ENCODE data around the gene SNX14.
A peak's percentile ranks its signal among the peaks of the same experiment; 100 is the strongest.

Gene SNX14

GRCh38 chr6:85506441-85507093 lies 87.1 kb downstream of the SNX14 start:
- no peak for DNase-seq (ENCODE audit: low read depth in 2 of 3, low spot score in 1 of 3)

GRCh38 chr6:85498596-85499258 lies 94.9 kb downstream of the SNX14 start:
- DNase-seq (ENCODE audit: low read depth in 2 of 3, low spot score in 1 of 3): no peak

GRCh38 chr6:85496856-85497255 lies 96.8 kb downstream of the SNX14 start:
- DNase-seq (ENCODE audit: low read depth in 2 of 3, low spot score in 1 of 3): no peak

- no peak for DNase-seq (ENCODE audit: low read depth in 2 of 3, low spot score in 1 of 3)
Observed at GRCh38 chr6:85496009-85496579, 97.6 kb downstream of the SNX14 start.

GRCh38 chr6:85494547-85495536 lies 98.8 kb downstream of the SNX14 start:
- DNase-seq (ENCODE audit: low read depth in 2 of 3, low spot score in 1 of 3): no peak

GRCh38 chr6:85493389-85493788 lies 100.3 kb downstream of the SNX14 start:
- DNase-seq (ENCODE audit: low read depth in 2 of 3, low spot score in 1 of 3): no peak

- no peak for DNase-seq (ENCODE audit: low read depth in 2 of 3, low spot score in 1 of 3)
Observed at GRCh38 chr6:85490516-85491248, 103.0 kb downstream of the SNX14 start.

GRCh38 chr6:85484948-85485347 lies 108.7 kb downstream of the SNX14 start:
- DNase-seq (ENCODE audit: low read depth in 2 of 3, low spot score in 1 of 3): no peak

GRCh38 chr6:85483846-85484245 lies 109.8 kb downstream of the SNX14 start:
- no peak for DNase-seq (ENCODE audit: low read depth in 2 of 3, low spot score in 1 of 3)

GRCh38 chr6:85482905-85483700 lies 110.6 kb downstream of the SNX14 start:
- DNase-seq (ENCODE audit: low read depth in 2 of 3, low spot score in 1 of 3): peak; percentile 67 to 88 (median 72)

- no peak for DNase-seq (ENCODE audit: low read depth in 2 of 3, low spot score in 1 of 3)
Observed at GRCh38 chr6:85482206-85482904, 111.3 kb downstream of the SNX14 start.

- DNase-seq (ENCODE audit: low read depth in 2 of 3, low spot score in 1 of 3): no peak
Observed at GRCh38 chr6:85479208-85479607, 114.5 kb downstream of the SNX14 start.

GRCh38 chr6:85476532-85476931 lies 117.1 kb downstream of the SNX14 start:
- DNase-seq (ENCODE audit: low read depth in 2 of 3, low spot score in 1 of 3): no peak

- DNase-seq (ENCODE audit: low read depth in 2 of 3, low spot score in 1 of 3): no peak
Observed at GRCh38 chr6:85473748-85474147, 119.9 kb downstream of the SNX14 start.

GRCh38 chr6:85472744-85473143 lies 120.9 kb downstream of the SNX14 start:
- no peak for DNase-seq (ENCODE audit: low read depth in 2 of 3, low spot score in 1 of 3)

GRCh38 chr6:85470023-85470410 lies 123.6 kb downstream of the SNX14 start:
- DNase-seq (ENCODE audit: low read depth in 2 of 3, low spot score in 1 of 3): no peak

GRCh38 chr6:85469276-85470022 lies 124.2 kb downstream of the SNX14 start:
- DNase-seq (ENCODE audit: low read depth in 2 of 3, low spot score in 1 of 3): no peak

- no peak for DNase-seq (ENCODE audit: low read depth in 2 of 3, low spot score in 1 of 3)
Observed at GRCh38 chr6:85468326-85468725, 125.3 kb downstream of the SNX14 start.

GRCh38 chr6:85465762-85466161 lies 127.9 kb downstream of the SNX14 start:
- no peak for DNase-seq (ENCODE audit: low read depth in 2 of 3, low spot score in 1 of 3)
